HFF-Myc (cell line): ENCODE measurements around the gene USP24.
A peak's percentile ranks its signal among the peaks of the same experiment; 100 is the strongest.

Experiments
- DNase-seq: peaks from one replicate; pipeline ENCODE4 v3.0.0-alpha.2; 2011; ENCODE audit warnings: low read depth; ENCODE audit errors: extremely low read depth
- H3K4me3 ChIP-seq: replicated peaks from 2 replicates; pipeline ENCODE4 v1.5.1; 2011; ENCODE audit warnings: low read depth, mild to moderate bottlenecking, control low read depth, low read length
- CTCF ChIP-seq: IDR thresholded peaks from 2 replicates; pipeline ENCODE4 v1.5.1; 2012; ENCODE audit warnings: mild to moderate bottlenecking, low read depth, low read length, control low read depth; ENCODE audit errors: missing control alignments

Gene USP24

GRCh38 chr1:55045430-55045829, 169.7 kb downstream of the USP24 start:
- no peak for DNase-seq
- no peak overlapping the region for H3K4me3 ChIP-seq
- no peak for TF ChIP-seq CTCF

- no peak for DNase-seq
- no peak for TF ChIP-seq CTCF
- H3K4me3 ChIP-seq = no peak overlapping the region
Measured at GRCh38 chr1:55044617-55045397, 170.4 kb downstream of the USP24 start.

GRCh38 chr1:55043726-55044125, 171.4 kb downstream of the USP24 start:
- H3K4me3 ChIP-seq = no peak overlapping the region

GRCh38 chr1:55043011-55043410, 172.2 kb downstream of the USP24 start:
- H3K4me3 ChIP-seq = no peak overlapping the region
- TF ChIP-seq CTCF = no peak
- no peak for DNase-seq

More at GRCh38 chr1:55043726-55044125, 171.4 kb downstream of the USP24 start:
- TF ChIP-seq CTCF = no peak
- DNase-seq = no peak

GRCh38 chr1:55041613-55042012, 173.6 kb downstream of the USP24 start:
- H3K4me3 ChIP-seq = peak overlapping the region; percentile 55; the same call in 1 of the 2 replicates
- DNase-seq = no peak
- TF ChIP-seq CTCF = no peak

- DNase-seq = no peak
- H3K4me3 ChIP-seq = peak overlapping the region; percentile 55
Measured at GRCh38 chr1:55040933-55041494, 174.2 kb downstream of the USP24 start.

More at GRCh38 chr1:55040933-55041494, 174.2 kb downstream of the USP24 start:
- TF ChIP-seq CTCF = no peak
